ENCODE results near the gene AMOTL2. TPM values are rescaled to one million over a fixed set of nuclear protein-coding genes. Genes with fewer than 3 reads are reported as not detected.

Gene AMOTL2
- total RNA-seq, 1 experiment from 2014 or later: 30.9 TPM

GRCh38 chr3:134388292-134388691 is 14.0 kb upstream of the AMOTL2 start:
- Histone ChIP-seq H3K4me2 (ENCODE audit: insufficient read depth, insufficient read length, low read length) (no peak overlapping the region), H3K56ac (ENCODE audit: insufficient read length, low read depth, low read length) (no peak overlapping the region), H3K14ac (ENCODE audit: insufficient read depth, low read length) (no peak overlapping the region), H2BK15ac (ENCODE audit: low read depth, low read length) (no peak overlapping the region), H3K23me2 (ENCODE audit: insufficient read length, low read depth, low read length, poor library complexity, severe bottlenecking) (no peaks in the 10 kb centered on the region), H2BK5ac (ENCODE audit: insufficient read length, low read length) (no peak overlapping the region), H4K8ac (replicated peaks; ENCODE audit: insufficient read length, low read depth, low read length) (no peak overlapping the region), H3K9ac (ENCODE audit: extremely low read depth, insufficient read length, low read length) (no peak overlapping the region), H3T11ph (ENCODE audit: low read length) (no peak overlapping the region), H3K79me1 (ENCODE audit: insufficient read depth, low read depth, low read length, poor library complexity, severe bottlenecking) (no peaks in the 10 kb centered on the region), H2BK20ac (ENCODE audit: low read depth, low read length, poor library complexity, severe bottlenecking) (no peak overlapping the region), H4K5ac (ENCODE audit: insufficient read length, low read depth, low read length) (no peak overlapping the region), H3K27me3 (ENCODE audit: insufficient read depth, low read length) (no peaks in the 10 kb centered on the region; the same call in 1 of the 2 replicates), H3K23ac (ENCODE audit: insufficient read length, low read depth, low read length) (no peak overlapping the region), H3K9me3 (ENCODE audit: control insufficient read depth, low read depth, low read length) (no peaks in the 10 kb centered on the region), H3K79me2 (ENCODE audit: insufficient read depth, low read length) (no peaks in the 10 kb centered on the region), H2AK5ac (ENCODE audit: insufficient read length, low read length) (no peak overlapping the region), H3K18ac (ENCODE audit: insufficient read length, low read depth, low read length) (no peak overlapping the region), H3K4me1 (ENCODE audit: insufficient read depth, low read length) (no peaks in the 10 kb centered on the region), H3K27ac (ENCODE audit: insufficient read length, low read depth, low read length) (no peak overlapping the region), H4K91ac (ENCODE audit: insufficient read length, low read depth, low read length) (no peak overlapping the region), H2BK120ac (ENCODE audit: low read depth, low read length, poor library complexity, severe bottlenecking) (no peak overlapping the region), H2AFZ (ENCODE audit: low read length) (no peak overlapping the region), H2BK12ac (ENCODE audit: insufficient read length, low read depth, low read length) (no peak overlapping the region), H4K20me1 (ENCODE audit: control insufficient read depth, insufficient read depth, insufficient read length) (no peaks in the 10 kb centered on the region), H3K4ac (ENCODE audit: low read depth, low read length) (no peak overlapping the region)
- H3K4me3 Mint-ChIP-seq: no peak overlapping the region
- H3K36me3 Mint-ChIP-seq (ENCODE audit: insufficient read depth in 1 of 3, low read depth in 3 of 3): peaks cover 0 to 6% (median 5%) of the 10 kb centered on the region in 3 experiments; a peak in 4 of 7 replicates
- peaks cover 3 to 5% of the 10 kb centered on the region in 2 experiments; a peak in 3 of 5 replicates for H3K9me3 Mint-ChIP-seq
- peak overlapping the region in 1 of 3 experiments; percentile 74; a peak in 1 of 7 replicates for H3K27ac Mint-ChIP-seq
- WGBS (ENCODE audit: extremely low coverage, insufficient read length, low lambda C conversion rate): no CpG with 5 or more reads among the region's 1 CpG
- DNase-seq: no peak
- peaks cover 52% of the 10 kb centered on the region for H3K27me3 Mint-ChIP-seq (ENCODE audit: low read depth)
- TF ChIP-seq, protein P1, sequence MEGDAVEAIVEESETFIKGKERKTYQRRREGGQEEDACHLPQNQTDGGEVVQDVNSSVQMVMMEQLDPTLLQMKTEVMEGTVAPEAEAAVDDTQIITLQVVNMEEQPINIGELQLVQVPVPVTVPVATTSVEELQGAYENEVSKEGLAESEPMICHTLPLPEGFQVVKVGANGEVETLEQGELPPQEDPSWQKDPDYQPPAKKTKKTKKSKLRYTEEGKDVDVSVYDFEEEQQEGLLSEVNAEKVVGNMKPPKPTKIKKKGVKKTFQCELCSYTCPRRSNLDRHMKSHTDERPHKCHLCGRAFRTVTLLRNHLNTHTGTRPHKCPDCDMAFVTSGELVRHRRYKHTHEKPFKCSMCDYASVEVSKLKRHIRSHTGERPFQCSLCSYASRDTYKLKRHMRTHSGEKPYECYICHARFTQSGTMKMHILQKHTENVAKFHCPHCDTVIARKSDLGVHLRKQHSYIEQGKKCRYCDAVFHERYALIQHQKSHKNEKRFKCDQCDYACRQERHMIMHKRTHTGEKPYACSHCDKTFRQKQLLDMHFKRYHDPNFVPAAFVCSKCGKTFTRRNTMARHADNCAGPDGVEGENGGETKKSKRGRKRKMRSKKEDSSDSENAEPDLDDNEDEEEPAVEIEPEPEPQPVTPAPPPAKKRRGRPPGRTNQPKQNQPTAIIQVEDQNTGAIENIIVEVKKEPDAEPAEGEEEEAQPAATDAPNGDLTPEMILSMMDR (conservative IDR thresholded peaks at IDR 0.05): no peak
- peaks cover 12 to 15% of the 10 kb centered on the region in 2 experiments for H3K4me1 Mint-ChIP-seq

Data from H9 (cell line).